Hematopoietic multipotent progenitor cell treated with erythropoietin and hydrocortisone succinate and interleukin-3 and kit ligand, for 6 days (in vitro differentiated cells): ENCODE data around the gene MLX.
A peak's percentile ranks its signal among the peaks of the same experiment; 100 is the strongest.

Experiments
- DNase-seq: peaks from one replicate; pipeline ENCODE4 v3.0.0-alpha.2; 2015

MLX gene

GRCh38 chr17:42566883-42567573 is at the start of gene MLX:
TSS of gene MLX (plus strand) at chr17:42567100. CDS start at chr17:42567125, 25 bp downstream.
- peak; percentile 99 for DNase-seq

- DNase-seq = peak; percentile 93
Observed at GRCh38 chr17:42517516-42517915, 49.4 kb upstream of the MLX start.

GRCh38 chr17:42518046-42518754 is 48.7 kb upstream of the MLX start:
- peak; percentile 87 for DNase-seq

GRCh38 chr17:42518755-42519545 is 48.0 kb upstream of the MLX start:
- peak; percentile 98 for DNase-seq

- peak; percentile 62 for DNase-seq
Observed at GRCh38 chr17:42519546-42520491, 47.1 kb upstream of the MLX start.

- DNase-seq = peak; percentile 69
Observed at GRCh38 chr17:42520540-42520951, 46.4 kb upstream of the MLX start.

GRCh38 chr17:42521036-42521435 is 45.9 kb upstream of the MLX start:
- DNase-seq = no peak

GRCh38 chr17:42521666-42522262 is 45.1 kb upstream of the MLX start:
- DNase-seq = no peak

- DNase-seq = no peak
Observed at GRCh38 chr17:42522263-42522790, 44.6 kb upstream of the MLX start.

GRCh38 chr17:42522798-42523278 is 44.1 kb upstream of the MLX start:
- no peak for DNase-seq

- DNase-seq = no peak
Observed at GRCh38 chr17:42525221-42525620, 41.7 kb upstream of the MLX start.

GRCh38 chr17:42526031-42526444 is 40.9 kb upstream of the MLX start:
- DNase-seq = no peak

- DNase-seq = peak; percentile 46
Observed at GRCh38 chr17:42527932-42528331, 39.0 kb upstream of the MLX start.

GRCh38 chr17:42529061-42529460 is 37.8 kb upstream of the MLX start:
- DNase-seq = no peak

- DNase-seq = no peak
Observed at GRCh38 chr17:42530952-42531454, 35.9 kb upstream of the MLX start.

GRCh38 chr17:42531455-42532354 is 35.2 kb upstream of the MLX start:
- DNase-seq = peak; percentile 76

- DNase-seq = no peak
Observed at GRCh38 chr17:42535155-42536047, 31.5 kb upstream of the MLX start.

- DNase-seq = peak; percentile 97
Observed at GRCh38 chr17:42536048-42536371, 30.9 kb upstream of the MLX start, which contains the start of gene NAGLU. TSS of gene NAGLU (plus strand) at chr17:42536241. CDS start at chr17:42536273, 32 bp downstream.
